ENCODE results near the gene CBLN1. TPM values are rescaled to one million over a fixed set of nuclear protein-coding genes. Genes with fewer than 3 reads are reported as not detected.

Gene CBLN1
- total and polyA plus RNA-seq, 4 donors: 0.14 to 0.55 (median 0.33) TPM; not detected in 1

GRCh38 chr16:49277766-49278566, 3.7 kb downstream of the CBLN1 start:
- H3K9ac ChIP-seq (ENCODE audit: low read depth in 1 of 2, low read length in 2 of 2): no peak overlapping the region
- TF ChIP-seq GABPA (IDR thresholded peaks at IDR 0.05 in 1 of 2, conservative IDR thresholded peaks at IDR 0.05 in 1 of 2): no peak
- TF ChIP-seq YY1 (IDR thresholded peaks at IDR 0.05): no peak
- TF ChIP-seq FOXA1 (IDR thresholded peaks at IDR 0.05): no peak
- TF ChIP-seq JUND (IDR thresholded peaks at IDR 0.05): no peak
- TF ChIP-seq SP1 (IDR thresholded peaks at IDR 0.05): no peak
- no peak for TF ChIP-seq REST (IDR thresholded peaks at IDR 0.05)
- TF ChIP-seq RAD21 (IDR thresholded peaks at IDR 0.05): no peak
- TF ChIP-seq RXRA (IDR thresholded peaks at IDR 0.05): no peak
- peaks cover 12 to 30% (median 25%) of the 10 kb centered on the region in 4 donors for H3K4me1 ChIP-seq (ENCODE audit: control insufficient read depth in 4 of 4, insufficient read depth in 4 of 4, low read length in 3 of 4)
- H3K4me3 ChIP-seq (ENCODE audit: low read depth in 1 of 3, low read length in 3 of 3): no peak overlapping the region
- DNase-seq (ENCODE audit: low spot score): no peak
- H3K27ac ChIP-seq (ENCODE audit: low read depth in 1 of 2, low read length in 2 of 2): no peak overlapping the region
- H3K9me3 ChIP-seq (ENCODE audit: control insufficient read depth in 4 of 4, low read length in 3 of 4): no peaks in the 10 kb centered on the region
- no peaks in the 10 kb centered on the region for H3K36me3 ChIP-seq (ENCODE audit: control insufficient read depth in 4 of 4, insufficient read depth in 3 of 4, low read depth in 1 of 4, low read length in 3 of 4)
- peaks cover 5 to 33% (median 23%) of the 10 kb centered on the region in 4 donors for H3K27me3 ChIP-seq (ENCODE audit: control insufficient read depth in 4 of 4, insufficient read depth in 4 of 4, low read length in 3 of 4)
- WGBS: 12% methylated on average over 49 of the region's 49 CpGs

- no peak overlapping the region for H3K4me3 ChIP-seq (ENCODE audit: low read depth in 1 of 3, low read length in 3 of 3)
- H3K4me1 ChIP-seq (ENCODE audit: control insufficient read depth in 4 of 4, insufficient read depth in 4 of 4, low read length in 3 of 4): peaks cover 6 to 24% (median 20%) of the 10 kb centered on the region in 4 donors
- no peaks in the 10 kb centered on the region for H3K9me3 ChIP-seq (ENCODE audit: control insufficient read depth in 4 of 4, low read length in 3 of 4)
- H3K27me3 ChIP-seq (ENCODE audit: control insufficient read depth in 4 of 4, insufficient read depth in 4 of 4, low read length in 3 of 4): peaks cover 5 to 35% (median 23%) of the 10 kb centered on the region in 4 donors
- H3K36me3 ChIP-seq (ENCODE audit: control insufficient read depth in 4 of 4, insufficient read depth in 3 of 4, low read depth in 1 of 4, low read length in 3 of 4): no peaks in the 10 kb centered on the region
- TF ChIP-seq ZBTB33 (IDR thresholded peaks at IDR 0.05): no peak
- no peak for TF ChIP-seq NR2F2 (IDR thresholded peaks at IDR 0.05)
- no peak for TF ChIP-seq HNF4G (IDR thresholded peaks at IDR 0.05)
- no peak for TF ChIP-seq ATF3 (IDR thresholded peaks at IDR 0.05)
- TF ChIP-seq SP1 (IDR thresholded peaks at IDR 0.05): no peak
- TF ChIP-seq GABPA (IDR thresholded peaks at IDR 0.05 in 1 of 2, conservative IDR thresholded peaks at IDR 0.05 in 1 of 2): no peak
- no peak for TF ChIP-seq RXRA (IDR thresholded peaks at IDR 0.05)
- TF ChIP-seq CTCF (IDR thresholded peaks at IDR 0.05; ENCODE audit: low read depth, low read length, missing input control): no peak
- 7% methylated on average over 18 of the region's 18 CpGs for WGBS
- no peak overlapping the region for H3K27ac ChIP-seq (ENCODE audit: low read depth in 1 of 2, low read length in 2 of 2)
- DNase-seq (ENCODE audit: low spot score): no peak
- no peak overlapping the region for H3K9ac ChIP-seq (ENCODE audit: low read depth in 1 of 2, low read length in 2 of 2)
These were observed 4.3 kb downstream of the CBLN1 start for GRCh38 chr16:49277386-49277742.

All from liver (tissue), 9 donors.